Gastrocnemius medialis (tissue), 4 donors: ENCODE results near the gene PCDH12. TPM values are rescaled to one million over a fixed set of nuclear protein-coding genes. Genes with fewer than 3 reads are reported as not detected.
A peak's percentile ranks its signal among the peaks of the same experiment; 100 is the strongest.

Source experiments
- ATAC-seq, 2 donors: fragments of 150-250 bp; one replicate each; pipeline ENCODE4 v1.9.1; 2016
- DNase-seq, 2 donors: peaks; one replicate each; pipeline ENCODE4 v3.0.0-alpha.2; 2019
- H3K27ac ChIP-seq, 4 donors: fragments of 200-600 bp; sonication (generic); 1 replicate in 1 of 4; 2 replicates in 3 of 4; pipeline ENCODE4 v1.5.1; 2016 to 2018; ENCODE audit warnings: mild to moderate bottlenecking in 2 of 4, moderate library complexity in 1 of 4
- H3K27me3 ChIP-seq, 3 donors: fragments of 200-600 bp; sonication (generic) in 2 of 3; 1 replicate in 1 of 3; 2 replicates in 2 of 3; pipeline versions ENCODE4 v1.5.1 to v1.6.0; 2016 to 2019; ENCODE audit warnings: mild to moderate bottlenecking in 1 of 3, moderate library complexity in 1 of 3
- H3K36me3 ChIP-seq, 2 donors: fragments of 200-600 bp; sonication (generic) in 1 of 2; one replicate each; pipeline ENCODE4 v1.5.1; 2017 to 2018
- H3K4me1 ChIP-seq, 2 donors: fragments of 200-600 bp; sonication (generic) in 1 of 2; one replicate each; pipeline ENCODE4 v1.5.1; 2016 to 2017; ENCODE audit warnings: mild to moderate bottlenecking in 2 of 2
- H3K4me3 ChIP-seq, 4 donors: fragments of 200-600 bp; sonication (generic) in 3 of 4; 1 replicate in 1 of 4; 2 replicates in 3 of 4; pipeline ENCODE4 v1.5.1; 2016 to 2019; ENCODE audit warnings: mild to moderate bottlenecking in 2 of 4
- H3K9me3 ChIP-seq, 3 donors: fragments of 200-600 bp; sonication (generic) in 2 of 3; 1 replicate in 1 of 3; 2 replicates in 2 of 3; pipeline ENCODE4 v1.5.1; 2016 to 2019
- CTCF ChIP-seq, 5 experiments: fragments of 450-650 bp in 3 of 5; fragments of 200-600 bp in 2 of 5; sonication (generic) in 2 of 5; IDR thresholded peaks in 4 of 5; conservative IDR thresholded peaks in 1 of 5; 1 replicate in 4 of 5; 2 replicates in 1 of 5; pipeline ENCODE4 v1.5.1; 2016 to 2019; ENCODE audit warnings: antibody characterized with exemption in 5 of 5, mild to moderate bottlenecking in 3 of 5, moderate library complexity in 3 of 5
- POLR2A ChIP-seq, 2 donors: fragments of 450-650 bp; IDR thresholded peaks; one replicate each; pipeline ENCODE4 v1.6.1; 2017; ENCODE audit warnings: antibody characterized with exemption in 2 of 2, mild to moderate bottlenecking in 2 of 2, moderate library complexity in 2 of 2
- in situ Hi-C, 4 donors: fragments of 200-750 bp; cut with MboI; loops; one replicate each; pipeline versions ENCODE4 v1.15.0 to v1.8.0; 2017; ENCODE audit warnings: low sequenced_read_pairs in 4 of 4
- intact Hi-C: fragments of 100-400 bp; cut with DNase I; formaldehyde crosslinking; loops from one replicate; pipeline ENCODE4 v1.15.1; 2023; ENCODE audit warnings: low total_unique reads
- total RNA-seq, 4 donors: library from RNA; depleted of rRNA; stranded (reverse); fragments of >200 nt; gene quantifications; one replicate each; pipeline versions ENCODE4 v1.1.0 to v1.2.3, GENCODE V29; 2016

The PCDH12 gene
- total RNA-seq, 4 donors from 2014 or later: 2.1 to 13.6 (median 3.6) TPM

- in situ Hi-C loops: loop anchor here in 1 of 4 donors (5.0 kb wide), 1 partner anchor 271 kb away; no protein-coding TSS in a partner anchor
- intact Hi-C loops: no loop called here
- H3K36me3 ChIP-seq: no peaks in the 10 kb centered on the region
- no peak for ATAC-seq
- H3K4me1 ChIP-seq: peaks cover 0 to 9% of the 10 kb centered on the region in 2 donors
- H3K4me3 ChIP-seq: no peak overlapping the region
- no peaks in the 10 kb centered on the region for H3K9me3 ChIP-seq
- no peak for DNase-seq
- H3K27ac ChIP-seq: no peak overlapping the region
- no peaks in the 10 kb centered on the region for H3K27me3 ChIP-seq
- TF ChIP-seq CTCF (IDR thresholded peaks at IDR 0.05 in 4 of 5, conservative IDR thresholded peaks at IDR 0.05 in 1 of 5) (no peak), POLR2A (IDR thresholded peaks at IDR 0.05) (no peak)
Observed at GRCh38 chr5:141963701-141964100, 5.7 kb upstream of the PCDH12 start.

GRCh38 chr5:141961466-141961865, 3.5 kb upstream of the PCDH12 start:
- no peaks in the 10 kb centered on the region for H3K27me3 ChIP-seq
- H3K9me3 ChIP-seq: no peaks in the 10 kb centered on the region
- H3K4me3 ChIP-seq: no peak overlapping the region
- no peak overlapping the region for H3K27ac ChIP-seq
- in situ Hi-C loops (loop anchor here in 1 of 4 donors (5.0 kb wide), 1 partner anchor 269 kb away; no protein-coding TSS in a partner anchor), intact Hi-C loops (loop anchor here (2.0 kb wide), 1 partner anchor 83 kb away; the partner anchor contains the start of gene PCDH1)
- TF ChIP-seq CTCF (IDR thresholded peaks at IDR 0.05 in 4 of 5, conservative IDR thresholded peaks at IDR 0.05 in 1 of 5) (no peak), POLR2A (IDR thresholded peaks at IDR 0.05) (no peak)
- no peaks in the 10 kb centered on the region for H3K36me3 ChIP-seq
- DNase-seq: no peak
- peaks cover 0 to 3% of the 10 kb centered on the region in 2 donors for H3K4me1 ChIP-seq
- ATAC-seq: no peak

- no peaks in the 10 kb centered on the region for H3K27me3 ChIP-seq
- TF ChIP-seq POLR2A (IDR thresholded peaks at IDR 0.05): no peak
- TF ChIP-seq CTCF (IDR thresholded peaks at IDR 0.05 in 4 of 5, conservative IDR thresholded peaks at IDR 0.05 in 1 of 5): peak; percentile 78 to 87 (median 84)
- DNase-seq: peak; percentile 72 to 79
- H3K9me3 ChIP-seq: no peaks in the 10 kb centered on the region
- intact Hi-C loops: loop anchor here (1.0 to 2.0 kb wide), 2 partner anchors 82 to 268 kb away; partner anchors contain the start of gene PCDH1
- H3K4me3 ChIP-seq: no peak overlapping the region
- in situ Hi-C loops: loop anchor here in 1 of 4 donors (5.0 kb wide), 1 partner anchor 268 kb away; no protein-coding TSS in a partner anchor
- peaks cover 0 to 3% of the 10 kb centered on the region in 2 donors for H3K4me1 ChIP-seq
- H3K36me3 ChIP-seq: no peaks in the 10 kb centered on the region
- ATAC-seq: peak; percentile 83 to 91
- peak overlapping the region in 1 of 4 donors; percentile 45 for H3K27ac ChIP-seq
Observed at GRCh38 chr5:141960449-141961323, 2.7 kb upstream of the PCDH12 start.

GRCh38 chr5:141960018-141960417, 2.0 kb upstream of the PCDH12 start:
- in situ Hi-C loops (loop anchor here in 1 of 4 donors (5.0 kb wide), 1 partner anchor 268 kb away; no protein-coding TSS in a partner anchor), intact Hi-C loops (loop anchor here (1.0 to 2.0 kb wide), 2 partner anchors 81 to 268 kb away; partner anchors contain the start of gene PCDH1)
- no peak for ATAC-seq
- Histone ChIP-seq H3K27ac (no peak overlapping the region), H3K36me3 (no peaks in the 10 kb centered on the region), H3K9me3 (no peaks in the 10 kb centered on the region), H3K4me3 (no peak overlapping the region), H3K4me1 (peaks cover 0 to 3% of the 10 kb centered on the region in 2 donors), H3K27me3 (no peaks in the 10 kb centered on the region)
- TF ChIP-seq CTCF (IDR thresholded peaks at IDR 0.05 in 4 of 5, conservative IDR thresholded peaks at IDR 0.05 in 1 of 5): no peak
- TF ChIP-seq POLR2A (IDR thresholded peaks at IDR 0.05): no peak
- no peak for DNase-seq
